Natural killer cell (primary cell): ENCODE data around the gene SLC24A5. TPM values are rescaled to one million over a fixed set of nuclear protein-coding genes. Genes with fewer than 3 reads are reported as not detected.

Source experiments
- ATAC-seq, 3 donors: fragments of 150-1000 bp in 2 of 3; fragments of 200-7000 bp in 1 of 3; cut with Tn5 transposase; 1 replicate in 1 of 3; 2 replicates in 2 of 3; pipeline ENCODE4 v1.10.0; 2021; ENCODE audit warnings: mild to moderate bottlenecking in 2 of 3, moderate library complexity in 2 of 3
- DNase-seq, 2 donors: peaks; one replicate each; pipeline versions ENCODE4 v3.0.0 to v3.0.0-alpha.2; 2013 to 2021; ENCODE audit warnings: mixed read lengths in 1 of 2
- H3K27ac ChIP-seq: one replicate; pipeline ENCODE4 v1.5.1; 2013; ENCODE audit warnings: mild to moderate bottlenecking, low read length
- H3K27me3 ChIP-seq: one replicate; pipeline ENCODE4 v1.6.1; 2013; ENCODE audit warnings: low read length; ENCODE audit not compliant: control insufficient read depth, insufficient read depth
- H3K36me3 ChIP-seq: one replicate; pipeline ENCODE4 v1.6.1; 2013; ENCODE audit warnings: low read length; ENCODE audit not compliant: control insufficient read depth, insufficient read depth
- H3K4me1 ChIP-seq: one replicate; pipeline ENCODE4 v1.6.1; 2013; ENCODE audit warnings: low read length; ENCODE audit not compliant: control insufficient read depth, insufficient read depth
- H3K4me3 ChIP-seq: one replicate; pipeline ENCODE4 v1.5.1; 2013; ENCODE audit warnings: low read length
- H3K9me3 ChIP-seq: one replicate; pipeline ENCODE4 v1.6.1; 2013; ENCODE audit warnings: low read length; ENCODE audit not compliant: control insufficient read depth, insufficient read depth
- H3K27ac Mint-ChIP-seq, 2 donors: one replicate each; pipeline ENCODE4 v1.8.0; 2022; ENCODE audit warnings: mild to moderate bottlenecking in 2 of 2, mixed read lengths in 2 of 2, moderate library complexity in 1 of 2
- H3K27me3 Mint-ChIP-seq, 2 donors: one replicate each; pipeline ENCODE4 v1.8.0; 2022; ENCODE audit warnings: low read depth in 2 of 2, mixed read lengths in 2 of 2
- H3K36me3 Mint-ChIP-seq: one replicate; pipeline ENCODE4 v1.8.0; 2022; ENCODE audit warnings: mixed read lengths
- H3K4me1 Mint-ChIP-seq, 2 donors: one replicate each; pipeline ENCODE4 v1.8.0; 2022; ENCODE audit warnings: mixed read lengths in 2 of 2
- H3K4me3 Mint-ChIP-seq: one replicate; pipeline ENCODE4 v1.8.0; 2022; ENCODE audit warnings: mild to moderate bottlenecking, moderate library complexity, mixed read lengths
- H3K9me3 Mint-ChIP-seq, 2 donors: one replicate each; pipeline ENCODE4 v1.8.0; 2022; ENCODE audit warnings: mixed read lengths in 2 of 2
- WGBS: methylation state at CpG from one replicate; pipeline ENCODE4 v1.1.7; 2013; ENCODE audit warnings: missing lambda C conversion rate; ENCODE audit not compliant: insufficient coverage; 5-methylcytosine and 5-hydroxymethylcytosine counted together
- intact Hi-C: fragments of 100-400 bp; cut with micrococcal nuclease; formaldehyde crosslinking; loops from one replicate; pipeline ENCODE4 v1.14.2; 2022
- total RNA-seq, 4 donors: library from RNA; stranded (reverse); fragments of 120-200 nt in 1 of 4; gene quantifications; one replicate each; pipeline versions ENCODE4 v1.2.3 to v1.2.4, GENCODE V29; 2013 to 2022
- TF ChIP-seq, protein P1 (sequence below): fragments of 200-600 bp; IDR thresholded peaks from one replicate; pipeline ENCODE4 v1.8.0; 2022; ENCODE audit warnings: antibody characterized with exemption

The SLC24A5 gene
- total RNA-seq, 3 donors from 2014 or later (not counting 1 experiment from before 2014, with no cell fraction given), result not detected

GRCh38 chr15:48086133-48086532, 34.7 kb upstream of the SLC24A5 start:
- ATAC-seq, result no peak
- DNase-seq, result no peak
- H3K36me3 Mint-ChIP-seq, result no peaks in the 10 kb centered on the region
- WGBS, result 90% methylated on average over 5 of the region's 5 CpGs
- H3K4me1 Mint-ChIP-seq, result no peaks in the 10 kb centered on the region
- no peaks in the 10 kb centered on the region for H3K9me3 Mint-ChIP-seq
- no peak overlapping the region for H3K27ac ChIP-seq
- H3K4me3 ChIP-seq, result no peak overlapping the region
- H3K36me3 ChIP-seq, result no peaks in the 10 kb centered on the region
- H3K27me3 ChIP-seq, result no peaks in the 10 kb centered on the region
- intact Hi-C loops, result no loop called here
- H3K4me1 ChIP-seq, result no peaks in the 10 kb centered on the region
- no peaks in the 10 kb centered on the region for H3K9me3 ChIP-seq
- no peak overlapping the region for H3K4me3 Mint-ChIP-seq
- H3K27me3 Mint-ChIP-seq, result peaks cover 0 to 3% of the 10 kb centered on the region in 2 donors
- TF ChIP-seq, protein P1, sequence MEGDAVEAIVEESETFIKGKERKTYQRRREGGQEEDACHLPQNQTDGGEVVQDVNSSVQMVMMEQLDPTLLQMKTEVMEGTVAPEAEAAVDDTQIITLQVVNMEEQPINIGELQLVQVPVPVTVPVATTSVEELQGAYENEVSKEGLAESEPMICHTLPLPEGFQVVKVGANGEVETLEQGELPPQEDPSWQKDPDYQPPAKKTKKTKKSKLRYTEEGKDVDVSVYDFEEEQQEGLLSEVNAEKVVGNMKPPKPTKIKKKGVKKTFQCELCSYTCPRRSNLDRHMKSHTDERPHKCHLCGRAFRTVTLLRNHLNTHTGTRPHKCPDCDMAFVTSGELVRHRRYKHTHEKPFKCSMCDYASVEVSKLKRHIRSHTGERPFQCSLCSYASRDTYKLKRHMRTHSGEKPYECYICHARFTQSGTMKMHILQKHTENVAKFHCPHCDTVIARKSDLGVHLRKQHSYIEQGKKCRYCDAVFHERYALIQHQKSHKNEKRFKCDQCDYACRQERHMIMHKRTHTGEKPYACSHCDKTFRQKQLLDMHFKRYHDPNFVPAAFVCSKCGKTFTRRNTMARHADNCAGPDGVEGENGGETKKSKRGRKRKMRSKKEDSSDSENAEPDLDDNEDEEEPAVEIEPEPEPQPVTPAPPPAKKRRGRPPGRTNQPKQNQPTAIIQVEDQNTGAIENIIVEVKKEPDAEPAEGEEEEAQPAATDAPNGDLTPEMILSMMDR, result no peak
- H3K27ac Mint-ChIP-seq, result no peak overlapping the region

DNA sequence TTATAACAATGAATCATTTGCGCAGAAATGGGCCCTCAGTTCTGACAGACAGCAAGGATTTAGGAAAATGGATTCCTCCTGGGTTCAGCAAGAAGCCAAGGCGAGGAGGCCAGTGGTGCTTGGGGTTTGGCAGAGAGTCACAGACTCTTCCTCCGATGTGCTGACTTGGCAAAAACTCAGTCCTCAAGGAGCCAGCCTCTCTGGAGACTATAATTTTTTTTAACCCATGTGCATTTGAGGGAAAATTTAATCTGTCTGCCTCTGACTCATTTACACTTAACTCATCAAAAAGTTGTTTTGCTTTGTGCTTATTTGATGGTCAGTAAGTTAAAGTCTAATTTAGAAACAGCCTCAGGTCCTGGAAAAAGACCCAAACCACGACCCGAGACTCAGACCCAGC, 34.2 kb upstream of the SLC24A5 start:
- Mint-ChIP-seq H3K36me3 (no peaks in the 10 kb centered on the region), H3K27me3 (peaks cover 0 to 3% of the 10 kb centered on the region in 2 donors), H3K27ac (no peak overlapping the region), H3K4me3 (no peak overlapping the region), H3K4me1 (no peaks in the 10 kb centered on the region), H3K9me3 (no peaks in the 10 kb centered on the region)
- no peaks in the 10 kb centered on the region for H3K27me3 ChIP-seq
- DNase-seq (no peak), ATAC-seq (no peak)
- no peaks in the 10 kb centered on the region for H3K4me1 ChIP-seq
- intact Hi-C loops, result no loop called here
- H3K4me3 ChIP-seq, result no peak overlapping the region
- 66% methylated on average over 4 of the region's 5 CpGs for WGBS
- TF ChIP-seq, protein P1, result no peak
- H3K27ac ChIP-seq, result no peak overlapping the region
- H3K36me3 ChIP-seq, result no peaks in the 10 kb centered on the region
- no peaks in the 10 kb centered on the region for H3K9me3 ChIP-seq

DNA sequence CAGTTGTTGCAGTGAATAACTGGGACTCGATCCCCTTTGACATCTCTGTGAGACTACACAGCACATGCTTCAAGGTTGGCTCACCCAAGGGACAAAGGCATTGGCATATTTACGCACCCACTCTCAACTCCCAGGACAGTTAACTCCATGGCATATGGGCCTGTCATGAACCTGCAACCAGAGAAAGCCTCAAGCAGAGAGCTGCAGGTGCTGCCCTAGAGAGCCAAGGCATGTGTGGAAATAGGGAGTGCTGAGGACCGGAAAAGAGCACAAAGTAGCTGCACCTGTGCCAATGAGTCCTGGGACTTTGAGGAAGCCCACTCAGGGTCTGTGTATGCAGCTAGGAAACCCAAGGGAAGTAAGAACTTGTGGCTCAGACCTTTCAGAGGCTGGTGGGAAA, 32.9 kb upstream of the SLC24A5 start:
- TF ChIP-seq, protein P1, result no peak
- no peak overlapping the region for H3K4me3 Mint-ChIP-seq

DNA sequence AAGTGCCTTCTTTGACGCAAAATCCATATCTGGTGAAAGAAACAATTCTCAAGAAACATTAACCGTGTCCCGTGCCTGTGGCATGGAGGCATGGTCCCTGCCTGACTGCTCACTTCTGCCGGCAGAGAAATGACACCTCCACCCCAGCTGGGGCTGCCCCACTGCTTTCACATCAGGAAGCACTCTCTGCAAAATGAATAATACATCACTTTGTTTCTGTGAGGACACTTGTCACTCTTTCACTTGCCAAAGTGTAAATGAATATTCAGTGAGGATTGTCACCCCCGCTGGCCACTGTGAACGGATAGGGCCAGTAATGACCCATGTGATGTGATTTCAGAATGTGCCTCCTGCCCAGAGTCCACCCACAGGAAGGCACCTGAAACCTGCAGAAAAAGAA, 31.1 kb upstream of the SLC24A5 start:
- Histone ChIP-seq H3K9me3 (no peaks in the 10 kb centered on the region), H3K4me1 (no peaks in the 10 kb centered on the region), H3K27me3 (no peaks in the 10 kb centered on the region), H3K4me3 (no peak overlapping the region), H3K27ac (no peak overlapping the region), H3K36me3 (no peaks in the 10 kb centered on the region)
- H3K27ac Mint-ChIP-seq, result no peak overlapping the region
- ATAC-seq (no peak), DNase-seq (no peak)
- WGBS, result 58% methylated on average over 6 of the region's 6 CpGs
- intact Hi-C loops, result no loop called here
- no peaks in the 10 kb centered on the region for H3K36me3 Mint-ChIP-seq
- TF ChIP-seq, protein P1, result no peak
- H3K4me1 Mint-ChIP-seq, result no peaks in the 10 kb centered on the region
- no peaks in the 10 kb centered on the region for H3K9me3 Mint-ChIP-seq
- H3K27me3 Mint-ChIP-seq, result peaks cover 0 to under 1% of the 10 kb centered on the region in 2 donors
- H3K4me3 Mint-ChIP-seq, result no peak overlapping the region

More for the DNA sequence above, 32.9 kb upstream of the SLC24A5 start:
- WGBS, result 88% methylated on average over 3 of the region's 3 CpGs
- H3K27ac ChIP-seq, result no peak overlapping the region
- H3K4me1 Mint-ChIP-seq, result no peaks in the 10 kb centered on the region
- H3K9me3 Mint-ChIP-seq, result no peaks in the 10 kb centered on the region
- no peaks in the 10 kb centered on the region for H3K36me3 ChIP-seq
- DNase-seq (no peak), ATAC-seq (no peak)
- no peak overlapping the region for H3K27ac Mint-ChIP-seq
- intact Hi-C loops, result no loop called here
- H3K4me1 ChIP-seq, result no peaks in the 10 kb centered on the region
- no peaks in the 10 kb centered on the region for H3K27me3 ChIP-seq
- no peaks in the 10 kb centered on the region for H3K9me3 ChIP-seq
- no peak overlapping the region for H3K4me3 ChIP-seq
- H3K36me3 Mint-ChIP-seq, result no peaks in the 10 kb centered on the region
- no peaks in the 10 kb centered on the region for H3K27me3 Mint-ChIP-seq
